Astrocyte of the spinal cord (primary cell): ENCODE measurements around the gene HENMT1.

Source experiments
- DNase-seq: peaks from one replicate; pipeline ENCODE4 v3.0.0; 2011; ENCODE audit warnings: low read depth, low spot score
- H3K4me3 ChIP-seq: 2 replicates; pipeline ENCODE4 v1.5.1; 2011; ENCODE audit warnings: low read depth, mild to moderate bottlenecking, low read length, moderate library complexity
- CTCF ChIP-seq: IDR thresholded peaks from 2 replicates; pipeline ENCODE4 v1.5.1; 2012; ENCODE audit warnings: low read depth, mild to moderate bottlenecking, low read length, inconsistent platforms
- in situ Hi-C: cut with HindIII; loops from 2 replicates; pipeline ENCODE4 v1.10.0; 2017; ENCODE audit warnings: low sequenced_read_pairs

Gene HENMT1

DNA sequence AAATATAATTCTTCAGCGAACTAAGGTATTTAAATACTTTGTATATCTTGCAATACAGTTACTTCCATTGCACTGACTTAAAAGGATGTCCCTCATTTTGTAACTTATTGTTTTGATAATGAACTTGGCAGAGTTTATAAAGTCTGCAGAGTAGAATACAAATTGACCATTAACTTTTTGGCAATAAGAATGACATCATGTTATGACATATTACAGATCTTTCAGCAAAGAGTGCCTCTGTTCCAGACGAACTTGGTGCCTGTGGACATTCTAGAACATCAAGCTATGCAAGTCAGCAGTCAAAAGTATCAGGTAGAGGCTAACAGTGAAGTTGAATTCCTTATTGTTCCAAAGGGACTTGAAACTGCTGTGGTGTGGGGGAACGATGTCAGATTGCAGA lies 32.9 kb downstream of the HENMT1 start:
- in situ Hi-C loops, result no loop called here
- TF ChIP-seq CTCF, result no peak
- no peak for DNase-seq
- H3K4me3 ChIP-seq, result no peak overlapping the region

DNA sequence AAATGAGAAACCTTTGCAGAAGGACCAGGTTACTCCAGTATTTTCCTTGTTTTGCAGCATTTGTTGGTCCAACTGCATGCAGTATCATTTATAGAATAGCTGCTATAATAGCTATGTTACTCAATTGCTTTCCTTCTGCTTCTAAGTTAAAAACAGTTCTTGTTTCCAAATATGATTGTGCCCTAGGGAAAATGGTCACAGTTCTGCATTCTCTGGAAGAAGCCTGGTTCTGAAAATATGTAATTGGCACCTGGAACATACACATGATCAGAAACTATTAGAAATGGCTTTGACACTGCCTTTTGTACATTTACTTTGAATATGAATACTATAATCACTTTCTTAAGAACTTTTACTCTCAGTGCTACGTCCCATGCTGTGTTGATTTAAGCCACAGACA lies 33.6 kb downstream of the HENMT1 start:
- in situ Hi-C loops, result no loop called here
- no peak overlapping the region for H3K4me3 ChIP-seq
- no peak for TF ChIP-seq CTCF
- DNase-seq, result no peak

GRCh38 chr1:108624069-108624468 lies 36.8 kb downstream of the HENMT1 start:
- TF ChIP-seq CTCF, result no peak
- in situ Hi-C loops, result no loop called here
- no peak overlapping the region for H3K4me3 ChIP-seq
- DNase-seq, result no peak

GRCh38 chr1:108617724-108618056 lies 43.2 kb downstream of the HENMT1 start:
- in situ Hi-C loops, result no loop called here
- TF ChIP-seq CTCF, result no peak
- no peak overlapping the region for H3K4me3 ChIP-seq
- DNase-seq, result no peak

DNA sequence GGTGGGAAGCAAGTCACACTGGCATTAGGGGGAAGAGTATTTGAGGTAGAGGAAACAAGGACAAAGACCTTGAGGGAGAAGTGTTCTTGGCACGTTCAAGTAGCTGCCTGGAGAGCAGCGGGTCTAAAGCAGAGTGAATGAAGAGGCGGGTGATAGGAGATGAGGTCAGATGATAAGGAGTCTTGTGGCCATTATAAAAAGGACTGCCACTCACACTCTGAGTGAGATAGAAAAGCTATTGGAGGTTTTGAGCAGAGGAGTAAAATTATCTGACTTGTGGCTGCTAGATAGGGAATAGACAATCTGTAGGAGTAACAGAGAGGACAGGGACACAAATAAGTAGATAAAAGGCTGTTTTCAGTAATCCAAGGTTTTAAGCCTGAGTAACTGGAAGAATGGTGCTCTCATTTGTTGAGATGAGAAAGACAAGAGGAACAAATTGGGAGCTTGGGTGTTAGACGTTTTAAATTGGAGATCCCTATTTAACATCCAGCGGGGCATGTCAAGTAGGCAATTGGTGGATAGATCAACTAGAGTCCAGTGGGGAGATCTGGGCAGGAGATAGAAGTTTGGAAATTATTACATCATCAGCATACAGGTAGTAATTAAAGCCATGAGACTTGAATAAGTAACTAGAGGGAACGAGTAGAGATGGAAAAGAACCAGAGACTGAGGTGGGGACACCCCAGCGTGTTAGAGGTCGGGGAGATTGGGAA lies 43.7 kb downstream of the HENMT1 start:
- no peak overlapping the region for H3K4me3 ChIP-seq
- DNase-seq, result no peak
- no peak for TF ChIP-seq CTCF
- in situ Hi-C loops, result no loop called here

DNA sequence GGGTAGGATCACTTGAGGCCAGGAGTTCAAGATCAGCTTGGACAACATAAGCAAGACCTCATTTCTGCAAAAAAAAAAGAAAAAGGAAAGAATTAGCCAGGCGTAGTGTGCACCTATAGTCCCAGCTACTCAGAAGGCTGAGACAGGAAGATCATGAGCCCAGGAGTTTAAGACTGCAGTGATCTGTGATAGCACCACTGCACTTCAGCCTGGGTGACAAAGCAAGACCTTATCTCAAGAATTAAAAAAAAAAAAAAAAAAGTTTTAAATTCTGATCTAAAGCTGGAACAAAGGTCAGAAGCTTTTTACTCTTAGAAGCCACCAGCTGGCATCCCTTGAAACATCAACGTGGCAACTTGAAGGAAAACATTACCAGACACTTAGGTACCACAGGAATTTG lies 45.3 kb downstream of the HENMT1 start:
- H3K4me3 ChIP-seq, result no peak overlapping the region
- no peak for TF ChIP-seq CTCF
- in situ Hi-C loops, result no loop called here
- no peak for DNase-seq

DNA sequence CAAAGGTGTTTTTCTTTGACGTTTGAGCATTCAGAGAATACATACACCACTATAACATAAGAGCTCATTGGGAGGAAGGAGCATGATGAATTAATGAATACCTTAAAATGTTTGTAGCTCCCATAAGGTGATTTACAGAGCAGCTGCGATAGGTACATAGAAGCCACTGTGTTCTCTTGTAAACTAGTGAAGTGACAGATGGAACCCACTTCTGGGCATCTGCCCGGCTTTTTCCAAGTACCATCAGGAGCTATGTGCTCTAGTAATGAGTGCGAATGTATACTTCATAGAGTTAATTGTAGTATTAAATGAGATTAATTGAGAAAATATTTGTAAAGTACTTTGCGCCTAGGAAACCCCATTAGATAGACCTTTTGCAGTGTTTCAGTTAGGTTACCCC lies 48.4 kb downstream of the HENMT1 start:
- in situ Hi-C loops, result no loop called here
- no peak overlapping the region for H3K4me3 ChIP-seq
- DNase-seq, result no peak
- TF ChIP-seq CTCF, result no peak
